ENCODE measurements around the gene NLRP6. TPM values are rescaled to one million over a fixed set of nuclear protein-coding genes. Genes with fewer than 3 reads are reported as not detected.

NLRP6 gene
- total and polyA plus RNA-seq, 12 donors = 0.07 to 0.25 (median 0.10) TPM; not detected in 6

GRCh38 chr11:250274-250673, 27.9 kb upstream of the NLRP6 start:
- Histone ChIP-seq H3K36me3 (peaks cover 3 to 88% (median 63%) of the 10 kb centered on the region in 9 donors), H3K9me3 (no peaks in the 10 kb centered on the region), H3K27ac (no peak overlapping the region), H3K4me3 (no peak overlapping the region), H3K4me1 (no peaks in the 10 kb centered on the region), H3K27me3 (no peaks in the 10 kb centered on the region)
- DNase-seq (no peak), ATAC-seq (no peak)
- no peak for TF ChIP-seq CTCF (IDR thresholded peaks at IDR 0.05)
- intact Hi-C loops (cut with DNase I) = loop anchor here in 3 of 10 donors (5.0 to 10.0 kb wide), 4 partner anchors 37 to 125 kb away; partner anchors contain the start of genes B4GALNT4 (in 2 of the 3), IFITM1 (in 1 of the 3) and PGGHG (in 1 of the 3)
- WGBS, 2 donors = 85 to 88% methylated on average over 5 of the region's 5 CpGs

DNA sequence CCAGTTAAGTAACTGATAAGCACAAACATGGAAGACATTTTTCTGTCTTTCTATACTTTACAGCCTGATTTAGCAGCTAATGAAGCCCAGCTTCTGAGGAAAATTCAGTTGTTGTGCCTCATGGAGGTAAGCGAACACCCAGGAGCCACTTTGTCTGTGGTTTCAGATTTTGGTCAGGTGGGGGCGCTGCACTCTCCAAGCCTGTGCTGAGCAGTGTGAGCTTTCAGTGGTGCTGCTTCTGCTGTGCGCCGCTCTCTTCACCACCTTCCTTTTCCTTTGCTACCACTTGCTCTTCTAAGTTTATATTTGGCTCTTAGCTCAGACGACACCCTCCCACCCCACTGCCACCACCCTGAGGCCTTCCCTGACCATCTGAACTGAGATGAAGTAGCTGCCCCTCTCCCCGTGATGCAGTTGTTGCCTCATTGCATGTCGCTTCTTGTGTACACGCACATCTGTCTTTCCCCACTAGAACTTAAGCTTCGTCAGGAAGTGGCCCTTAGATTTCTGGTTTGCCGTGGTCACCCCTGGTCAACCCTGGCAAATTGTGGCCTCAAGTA, 27.4 kb upstream of the NLRP6 start:
- no peaks in the 10 kb centered on the region for H3K9me3 ChIP-seq
- peak; percentile 31 to 76 (median 61) for TF ChIP-seq CTCF (IDR thresholded peaks at IDR 0.05)
- 79 to 83% methylated on average over 10 of the region's 10 CpGs for WGBS, 2 donors
- ATAC-seq (peak in 6 of 8 donors; percentile 71 to 86 (median 78)), DNase-seq (peak; percentile 44 to 48)
- H3K4me3 ChIP-seq = no peak overlapping the region
- no peak overlapping the region for H3K27ac ChIP-seq
- H3K36me3 ChIP-seq = peaks cover 3 to 84% (median 60%) of the 10 kb centered on the region in 9 donors
- intact Hi-C loops (cut with DNase I) = loop anchor here in 3 of 10 donors (5.0 to 10.0 kb wide), 4 partner anchors 36 to 124 kb away; partner anchors contain the start of genes B4GALNT4 (in 2 of the 3), IFITM1 (in 1 of the 3) and PGGHG (in 1 of the 3)
- no peaks in the 10 kb centered on the region for H3K27me3 ChIP-seq
- no peaks in the 10 kb centered on the region for H3K4me1 ChIP-seq

DNA sequence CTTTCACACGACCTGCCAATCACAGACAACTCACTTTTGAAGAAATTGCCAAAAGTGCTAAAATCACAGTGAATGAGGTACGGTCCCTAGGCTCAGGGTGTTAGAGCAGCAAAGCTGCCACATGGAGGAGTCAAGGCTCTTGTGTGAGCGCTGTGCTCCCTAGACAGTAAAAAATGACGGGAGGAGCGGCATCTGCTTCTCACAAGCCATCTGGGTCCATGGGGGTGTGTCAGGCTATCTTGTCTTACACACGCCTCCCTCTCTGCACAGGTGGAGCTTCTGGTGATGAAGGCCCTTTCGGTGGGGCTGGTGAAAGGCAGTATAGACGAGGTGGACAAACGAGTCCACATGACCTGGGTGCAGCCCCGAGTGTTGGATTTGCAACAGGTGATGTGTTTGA, 26.7 kb upstream of the NLRP6 start:
- no peaks in the 10 kb centered on the region for H3K9me3 ChIP-seq

DNA sequence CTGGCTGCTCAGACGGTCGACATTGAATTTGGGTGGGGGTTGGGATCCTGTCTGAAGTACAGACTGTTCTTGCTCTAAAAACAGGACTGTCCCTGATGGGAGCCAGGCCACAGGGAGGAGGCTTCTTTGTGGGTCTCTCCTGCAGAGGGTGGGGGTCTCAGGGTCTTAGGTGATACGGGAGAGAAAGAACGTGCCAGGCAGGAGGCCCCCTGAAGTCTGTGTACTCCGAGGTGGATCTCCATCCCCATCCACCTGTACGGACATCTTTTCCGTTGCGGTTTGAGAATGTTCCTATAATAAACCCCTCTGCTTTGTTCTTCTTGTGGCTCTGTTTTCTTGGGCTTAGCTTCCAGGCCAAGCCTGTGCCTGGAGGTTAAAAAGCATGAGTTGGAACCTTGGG, 25.5 kb upstream of the NLRP6 start:
- Histone ChIP-seq H3K4me1 (no peaks in the 10 kb centered on the region), H3K36me3 (peaks cover 3 to 65% (median 43%) of the 10 kb centered on the region in 9 donors), H3K9me3 (no peaks in the 10 kb centered on the region), H3K4me3 (no peak overlapping the region), H3K27ac (no peak overlapping the region), H3K27me3 (no peaks in the 10 kb centered on the region)
- DNase-seq (no peak), ATAC-seq (peak in 1 of 8 donors; percentile 9)
- 86 to 92% methylated on average over 8 of the region's 8 CpGs for WGBS, 2 donors
- intact Hi-C loops (cut with DNase I) = loop anchor here in 3 of 10 donors (5.0 to 10.0 kb wide), 4 partner anchors 35 to 122 kb away; partner anchors contain the start of genes B4GALNT4 (in 2 of the 3), IFITM1 (in 1 of the 3) and PGGHG (in 1 of the 3)
- no peak for TF ChIP-seq CTCF (IDR thresholded peaks at IDR 0.05)

More for the DNA sequence above, 26.7 kb upstream of the NLRP6 start:
- DNase-seq = no peak
- intact Hi-C loops (cut with DNase I) = loop anchor here in 3 of 10 donors (5.0 to 10.0 kb wide), 4 partner anchors 36 to 123 kb away; partner anchors contain the start of genes B4GALNT4 (in 2 of the 3), IFITM1 (in 1 of the 3) and PGGHG (in 1 of the 3)
- Histone ChIP-seq H3K27me3 (no peaks in the 10 kb centered on the region), H3K27ac (no peak overlapping the region), H3K4me1 (no peaks in the 10 kb centered on the region), H3K4me3 (no peak overlapping the region), H3K36me3 (peaks cover 3 to 76% (median 53%) of the 10 kb centered on the region in 9 donors)
- 78 to 82% methylated on average over 10 of the region's 10 CpGs for WGBS, 2 donors
- no peak for TF ChIP-seq CTCF (IDR thresholded peaks at IDR 0.05)
- peak in 1 of 8 donors; percentile 30 for ATAC-seq
